Raji (cell line): ENCODE measurements around the gene CALML4.

ENCODE experiments used
- POLR2A ChIP-seq: IDR thresholded peaks from 2 replicates; pipeline ENCODE4 v1.6.1; 2011; ENCODE audit warnings: low read depth, low read length, control low read depth; ENCODE audit not compliant: insufficient read depth

CALML4 gene

GRCh38 chr15:68229386-68230156 lies 24.4 kb upstream of the CALML4 start, which contains the start of gene CLN6:
Gene CLN6 (minus strand): TSS chr15:68229728. CDS start chr15:68229584, 144 bp downstream.
- peak; percentile 61 for TF ChIP-seq POLR2A

DNA sequence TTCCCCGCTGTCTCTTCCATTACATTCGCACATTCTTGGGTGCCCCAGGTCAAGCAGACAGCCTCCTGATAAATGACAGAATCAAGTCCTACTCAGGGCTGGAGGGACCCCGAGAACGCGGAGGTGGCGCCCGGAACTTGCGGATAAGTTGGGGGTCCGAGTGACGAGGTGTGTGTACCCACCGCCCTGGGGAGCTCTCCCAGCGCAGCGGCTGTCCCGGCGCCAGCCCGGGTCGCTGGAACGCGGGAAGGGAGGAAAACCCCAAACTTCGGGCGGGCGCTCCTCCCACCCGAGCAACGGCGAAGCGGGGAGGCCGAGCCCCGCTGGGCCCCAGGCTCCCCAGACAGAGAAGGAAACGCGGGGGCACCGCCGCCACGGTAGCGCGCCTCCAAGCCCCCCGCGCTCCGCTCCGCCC lies 23.8 kb upstream of the CALML4 start:
- TF ChIP-seq POLR2A = peak; percentile 25; the same call in 1 of the 2 replicates

DNA sequence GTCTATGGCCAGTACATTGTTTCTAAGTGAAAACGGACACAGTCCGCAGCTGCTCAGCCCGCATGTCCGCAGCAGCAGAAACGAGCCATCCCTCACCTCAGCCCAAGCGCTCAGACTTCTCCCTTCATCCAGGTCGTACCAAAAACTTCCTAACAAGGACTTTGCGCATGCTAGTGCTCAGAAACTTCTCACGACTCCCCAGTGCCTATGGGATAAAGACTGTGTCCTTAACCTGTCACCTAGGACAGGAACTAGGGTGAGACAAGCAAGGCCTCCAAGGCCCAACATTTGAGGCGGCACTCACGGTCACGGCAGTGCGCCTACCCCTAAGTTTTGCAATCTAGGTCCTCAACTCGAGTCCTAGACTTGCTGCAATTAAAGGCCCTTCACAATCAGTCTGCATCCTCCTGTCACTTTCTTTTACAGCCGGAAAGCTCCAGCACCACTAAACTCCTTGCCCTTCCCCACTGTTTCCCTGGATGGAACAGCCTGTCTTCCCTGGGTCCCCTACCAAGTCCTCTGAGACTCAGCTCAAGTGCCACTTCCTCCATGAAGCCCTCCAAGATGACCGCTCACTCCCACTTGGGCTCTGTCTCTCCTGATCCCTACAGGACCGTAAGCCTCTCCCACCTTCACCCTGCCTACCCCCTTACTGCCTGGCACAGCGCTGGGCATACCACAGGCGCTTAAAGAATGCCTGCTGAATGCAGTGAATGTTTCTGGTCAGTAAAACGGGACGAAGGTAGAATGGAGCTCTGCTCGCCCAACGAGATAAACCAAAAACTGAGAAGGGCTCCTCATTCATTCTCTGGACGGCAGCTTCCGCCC lies 23.2 kb upstream of the CALML4 start:
- TF ChIP-seq POLR2A = no peak

GRCh38 chr15:68227643-68228142 lies 22.6 kb upstream of the CALML4 start:
- no peak for TF ChIP-seq POLR2A

GRCh38 chr15:68224546-68225250 lies 19.6 kb upstream of the CALML4 start:
- TF ChIP-seq POLR2A = no peak

GRCh38 chr15:68224108-68224507 lies 19.0 kb upstream of the CALML4 start:
- no peak for TF ChIP-seq POLR2A

GRCh38 chr15:68223171-68223570 lies 18.0 kb upstream of the CALML4 start:
- TF ChIP-seq POLR2A = no peak

DNA sequence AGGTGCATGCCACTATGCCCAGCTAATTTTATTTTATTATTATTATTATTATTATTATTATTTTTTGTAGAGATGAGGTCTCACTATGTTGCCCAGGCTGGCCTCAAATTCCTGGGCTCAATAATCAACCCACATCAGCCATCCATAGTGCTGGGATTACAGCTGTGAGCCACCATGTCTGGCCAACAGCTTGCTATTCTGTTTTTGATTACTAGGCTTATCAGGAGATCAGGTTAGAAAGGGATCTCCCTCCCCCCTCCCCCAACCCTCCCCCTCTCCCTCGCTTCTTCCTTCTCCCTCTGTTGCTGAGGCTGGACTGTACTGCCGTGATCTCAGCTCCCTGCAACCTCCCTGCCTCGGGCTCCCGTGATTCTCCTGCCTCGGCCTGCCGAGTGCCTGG lies 15.8 kb upstream of the CALML4 start:
- no peak for TF ChIP-seq POLR2A

DNA sequence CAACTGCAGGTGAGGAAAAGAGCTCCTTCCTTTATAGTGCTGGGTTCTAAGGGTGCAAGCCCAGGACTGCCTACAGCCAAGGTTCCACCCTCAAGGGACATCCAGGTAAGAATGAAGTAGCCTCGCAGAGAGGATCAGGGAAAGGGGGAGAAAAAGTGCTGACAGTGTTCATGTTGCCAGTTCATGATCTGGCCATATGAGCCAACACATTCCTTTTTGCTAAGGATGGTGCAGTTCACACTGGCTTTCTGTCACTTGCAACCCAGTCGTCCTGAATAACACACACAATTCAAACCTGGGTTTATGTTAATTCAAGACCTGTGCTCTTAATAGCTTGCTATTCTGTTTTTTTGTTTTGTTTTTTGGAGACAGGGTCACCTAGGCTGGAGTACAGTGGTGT lies 15.4 kb upstream of the CALML4 start:
- TF ChIP-seq POLR2A = no peak

- no peak for TF ChIP-seq POLR2A
Measured at GRCh38 chr15:68218847-68219798, 14.0 kb upstream of the CALML4 start.

- TF ChIP-seq POLR2A = no peak
Measured at GRCh38 chr15:68218331-68218730, 13.2 kb upstream of the CALML4 start.

DNA sequence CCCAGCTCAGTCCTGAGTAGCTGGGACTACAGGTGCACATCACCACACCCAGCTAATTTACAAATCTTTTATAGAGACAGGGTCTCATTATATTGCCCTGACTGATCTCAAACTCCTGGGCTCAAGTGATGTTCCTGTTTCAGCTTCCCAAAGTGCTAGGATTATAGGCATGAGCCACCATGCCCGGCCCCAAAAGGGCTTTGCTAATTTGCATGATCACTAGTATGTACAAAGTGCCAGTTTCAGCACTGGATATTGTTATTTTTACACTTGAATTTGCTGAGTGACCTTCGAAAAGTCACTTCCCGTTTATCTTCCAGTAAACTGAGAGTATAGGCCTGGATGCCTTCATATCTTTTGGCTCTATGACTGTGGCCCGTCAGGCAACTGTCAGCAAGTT lies 12.2 kb upstream of the CALML4 start:
- no peak for TF ChIP-seq POLR2A

DNA sequence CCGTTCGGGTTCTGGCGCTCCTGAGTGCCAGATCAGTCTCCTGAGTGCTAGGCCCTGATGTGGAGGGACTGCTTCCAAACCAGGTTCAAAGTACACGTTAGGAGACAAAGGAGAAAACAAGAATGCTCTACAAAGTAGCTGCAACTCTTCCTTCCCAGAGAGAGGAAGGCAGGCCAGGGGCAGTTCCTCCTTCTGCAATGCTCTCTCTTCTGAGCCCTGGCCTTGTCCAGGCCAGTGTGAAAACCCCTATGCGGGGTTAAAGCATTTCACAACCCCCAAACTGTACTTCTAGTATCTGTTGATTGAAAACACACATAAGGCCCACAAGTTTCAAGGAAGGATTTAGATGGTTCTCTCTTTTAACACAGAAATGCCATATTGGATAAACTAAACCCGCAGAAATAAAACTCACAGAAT lies 9.7 kb upstream of the CALML4 start:
- no peak for TF ChIP-seq POLR2A
